GM12801 (cell line): Measurements from ENCODE around the gene COL23A1.

Experiments
- CTCF ChIP-seq: IDR thresholded peaks from one replicate; pipeline ENCODE4 v1.5.1; 2011; ENCODE audit warnings: control low read depth; ENCODE audit not compliant: insufficient read length; ENCODE audit errors: extremely low read depth

The COL23A1 gene

GRCh38 chr5:178371362-178372111 lies 218.7 kb downstream of the COL23A1 start:
- no peak for TF ChIP-seq CTCF

GRCh38 chr5:178370102-178370501 lies 220.1 kb downstream of the COL23A1 start:
- TF ChIP-seq CTCF, result no peak

- no peak for TF ChIP-seq CTCF
Measured at GRCh38 chr5:178368716-178369300, 221.4 kb downstream of the COL23A1 start.

- no peak for TF ChIP-seq CTCF
Measured at GRCh38 chr5:178368274-178368673, 221.9 kb downstream of the COL23A1 start.

- TF ChIP-seq CTCF, result no peak
Measured at GRCh38 chr5:178367736-178368120, 222.5 kb downstream of the COL23A1 start.

GRCh38 chr5:178366998-178367735 lies 223.0 kb downstream of the COL23A1 start:
- no peak for TF ChIP-seq CTCF
